ENCODE data around the gene C12orf60.

- TF ChIP-seq SIN3A (IDR thresholded peaks at IDR 0.05; ENCODE audit: borderline replicate concordance, insufficient read depth, low read length) (no peak), POLR2AphosphoS5 (IDR thresholded peaks at IDR 0.05; ENCODE audit: low read depth, low read length) (no peak), FOXP2 (optimal IDR thresholded peaks at IDR 0.05; ENCODE audit: borderline replicate concordance, extremely low read depth, extremely low read length, insufficient read depth) (no peak), REST (IDR thresholded peaks at IDR 0.05; ENCODE audit: insufficient read depth in 1 of 2, low read depth in 2 of 2, low read length in 2 of 2) (no peak)
Measured at GRCh38 chr12:14772946-14773345, 30.5 kb upstream of the C12orf60 start.

Data from PFSK-1 (cell line).